Stimulated activated CD8-positive, alpha-beta memory T cell treated with anti-CD3 and anti-CD28 coated beads, Interleukin-2, amount 100 ng/mL, for 1 hour (primary cell): ENCODE data around the gene RUNX1.
A peak's percentile ranks its signal among the peaks of the same experiment; 100 is the strongest.

Experiments
- DNase-seq, 2 donors: peaks; one replicate each; pipeline ENCODE4 v3.0.0-alpha.2; 2020; ENCODE audit warnings: low read depth in 2 of 2

The RUNX1 gene

GRCh38 chr21:34992736-34993398 lies 56.2 kb downstream of the RUNX1 start:
- DNase-seq, result no peak

- no peak for DNase-seq
Measured at GRCh38 chr21:34992180-34992579, 56.9 kb downstream of the RUNX1 start.

- DNase-seq, result no peak
Measured at GRCh38 chr21:34991366-34991957, 57.6 kb downstream of the RUNX1 start.

GRCh38 chr21:34990842-34991241 lies 58.3 kb downstream of the RUNX1 start:
- no peak for DNase-seq

GRCh38 chr21:34989337-34990151 lies 59.6 kb downstream of the RUNX1 start:
- DNase-seq, result no peak

GRCh38 chr21:34988625-34989024 lies 60.5 kb downstream of the RUNX1 start:
- no peak for DNase-seq

GRCh38 chr21:34988139-34988538 lies 61.0 kb downstream of the RUNX1 start:
- DNase-seq, result no peak

GRCh38 chr21:34987501-34988072 lies 61.5 kb downstream of the RUNX1 start:
- DNase-seq, result no peak

GRCh38 chr21:34986561-34987500 lies 62.3 kb downstream of the RUNX1 start:
- peak; percentile 37 to 40 for DNase-seq

GRCh38 chr21:34984356-34985058 lies 64.6 kb downstream of the RUNX1 start:
- no peak for DNase-seq

GRCh38 chr21:34983680-34984086 lies 65.4 kb downstream of the RUNX1 start:
- peak; percentile 26 to 33 for DNase-seq

GRCh38 chr21:34981791-34982190 lies 67.3 kb downstream of the RUNX1 start:
- DNase-seq, result no peak

GRCh38 chr21:34980423-34981115 lies 68.5 kb downstream of the RUNX1 start:
- no peak for DNase-seq

- no peak for DNase-seq
Measured at GRCh38 chr21:34979383-34979782, 69.7 kb downstream of the RUNX1 start.

GRCh38 chr21:34977333-34977732 lies 71.8 kb downstream of the RUNX1 start:
- DNase-seq, result no peak

- DNase-seq, result no peak
Measured at GRCh38 chr21:34974162-34974981, 74.7 kb downstream of the RUNX1 start.

- DNase-seq, result no peak
Measured at GRCh38 chr21:34973685-34974084, 75.4 kb downstream of the RUNX1 start.

- DNase-seq, result no peak
Measured at GRCh38 chr21:34971656-34972055, 77.4 kb downstream of the RUNX1 start.

- no peak for DNase-seq
Measured at GRCh38 chr21:34970566-34970965, 78.5 kb downstream of the RUNX1 start.
